ENCODE measurements around the gene ZNF614. TPM values are rescaled to one million over a fixed set of nuclear protein-coding genes. Genes with fewer than 3 reads are reported as not detected.
A peak's percentile ranks its signal among the peaks of the same experiment; 100 is the strongest.

The ZNF614 gene
- total and polyA plus RNA-seq, 2 of the 13 experiments (the other 11 are each of a cell fraction or from before 2014, with no cell fraction given) = 13.0 to 22.8 TPM

- TF ChIP-seq RORA (CRISPR knock-in tag; IDR thresholded peaks at IDR 0.05) (0 out of 2 replicates have a peak, but pooled peaks have one; percentile 50), ZNF292 (CRISPR knock-in tag; IDR thresholded peaks at IDR 0.05; ENCODE audit: borderline replicate concordance, low read depth) (no peak), SIN3A (IDR thresholded peaks at IDR 0.05; ENCODE audit: borderline replicate concordance, low read depth, low read length) (no peak), ZSCAN5A (CRISPR knock-in tag; IDR thresholded peaks at IDR 0.05; ENCODE audit: borderline replicate concordance) (no peak), GATA4 (IDR thresholded peaks at IDR 0.05; ENCODE audit: borderline replicate concordance, low read depth) (no peak), ZC3H13 (CRISPR knock-in tag; IDR thresholded peaks at IDR 0.05) (no peak), ZNF101 (CRISPR knock-in tag; IDR thresholded peaks at IDR 0.05; ENCODE audit: borderline replicate concordance, low read depth) (no peak)
- CTCF ChIA-PET (ENCODE audit: low intra/inter-chr PET ratio, low total read pairs) = no interaction called here
- Histone ChIP-seq H3K79me2 (ENCODE audit: insufficient read depth, low read length) (peaks cover 39% of the 10 kb centered on the region), H3K27ac (ENCODE audit: extremely low read length, insufficient read depth, low read length) (peak overlapping the region; percentile 97), H3K4me2 (ENCODE audit: low read depth, low read length) (peak overlapping the region; percentile 84), H3K27me3 (ENCODE audit: control insufficient read depth in 1 of 2, insufficient read depth in 2 of 2, low read length in 2 of 2) (no peaks in the 10 kb centered on the region; a peak in 2 of 5 replicates), H3K36me3 (replicated peaks in 1 of 2; ENCODE audit: control insufficient read depth in 1 of 2, insufficient read depth in 2 of 2, low read length in 2 of 2) (peaks cover 4 to 21% of the 10 kb centered on the region in 2 experiments), H2AFZ (ENCODE audit: low read length) (peak overlapping the region; percentile 42), H3K9me3 (ENCODE audit: low read length) (peaks cover 25% of the 10 kb centered on the region), H4K20me1 (ENCODE audit: insufficient read depth, low read length) (no peaks in the 10 kb centered on the region; the same call in 1 of the 2 replicates), H3K4me3 (replicated peaks in 1 of 3; ENCODE audit: insufficient read depth in 1 of 3, low read depth in 2 of 3, low read length in 3 of 3) (peak overlapping the region; percentile 89 to 100 (median 95)), H3K9ac (ENCODE audit: insufficient read depth, low read depth, low read length) (peak overlapping the region; percentile 97), H3K4me1 (ENCODE audit: insufficient read depth, low read length) (peaks cover 44% of the 10 kb centered on the region)
- DNase-seq (ENCODE audit: low spot score) (no peak), FAIRE-seq (no peak), ATAC-seq (peak; percentile 40)
- TSS peak; percentile 76 for BruUV-seq (replicated peaks)
- POLR2A ChIA-PET = interaction anchor here (0.7 to 1.3 kb wide), 5 partner anchors 9 to 161 kb away, joined by 3 to 10 read pairs (median 4); partner anchors contain the start of genes PPP2R1A and ZNF432
- intact Hi-C loops (cut with micrococcal nuclease; ENCODE audit: unreplicated experiment) = no loop called here
- 19% methylated on average over 5 of the region's 5 CpGs for WGBS (ENCODE audit: low lambda C conversion rate)
- in situ Hi-C loops (cut with HindIII; ENCODE audit: extremely low pct_ligation_motif_present, low pct_unique_long_range_greater_than_20kb) = no loop called here
These were observed 573 bp upstream of the ZNF614 start for GRCh38 chr19:52028780-52029123.

All from HepG2 (cell line).